OCI-LY7 (cell line): ENCODE results near the gene DGKE. TPM values are rescaled to one million over a fixed set of nuclear protein-coding genes. Genes with fewer than 3 reads are reported as not detected.

Experiments
- BruUV-seq: library from RNA; stranded (reverse); fragments of 400-500 nt; replicated peaks from 2 replicates; lab custom pipeline; 2021; lab: Mats Ljungman, UMichigan
- CTCF ChIA-PET: fragments of 300-600 bp; sonication (Branson Sonifier 250); formaldehyde crosslinking; loops from one replicate; lab custom pipeline; 2022; ENCODE audit warnings: antibody characterized with exemption; ENCODE audit not compliant: unreplicated experiment; lab: Charles Lee
- POLR2A ChIA-PET: fragments of 300-600 bp; sonication (Branson Sonifier 250); formaldehyde crosslinking; loops from one replicate; lab custom pipeline; 2022; ENCODE audit warnings: antibody characterized with exemption; lab: Charles Lee
- DNase-seq: peaks from one replicate; pipeline ENCODE4 v3.0.0-alpha.2; 2015; ENCODE audit warnings: low spot score
- H2AFZ ChIP-seq: fragments of 200-600 bp; sonication (generic), shearing (Covaris generic); 2 replicates; pipeline ENCODE4 v1.6.1; 2014; ENCODE audit warnings: mild to moderate bottlenecking, antibody characterized with exemption, low read length, moderate library complexity
- H3K27ac ChIP-seq: fragments of 200-600 bp; sonication (generic); 2 replicates; pipeline ENCODE4 v1.5.1; 2014; ENCODE audit warnings: mixed run types, low read depth, mild to moderate bottlenecking, moderate library complexity, low read length, inconsistent platforms; ENCODE audit not compliant: poor library complexity, severe bottlenecking
- H3K36me3 ChIP-seq: fragments of 200-600 bp; sonication (generic); 2 replicates; pipeline ENCODE4 v1.6.1; 2014; ENCODE audit warnings: mild to moderate bottlenecking, antibody characterized with exemption, low read length, moderate library complexity, mixed read lengths; ENCODE audit not compliant: insufficient read depth
- H3K4me1 ChIP-seq: fragments of 200-600 bp; sonication (generic); 2 replicates; pipeline ENCODE4 v1.5.1; 2014; ENCODE audit warnings: mild to moderate bottlenecking, low read length; ENCODE audit not compliant: insufficient read depth, poor library complexity, severe bottlenecking
- H3K4me2 ChIP-seq: fragments of 200-600 bp; sonication (generic); 2 replicates; pipeline ENCODE4 v1.6.1; 2014; ENCODE audit warnings: mild to moderate bottlenecking, low read length
- H3K4me3 ChIP-seq: fragments of 200-600 bp; sonication (generic); 2 replicates; pipeline ENCODE4 v1.5.1; 2014; ENCODE audit warnings: mild to moderate bottlenecking, low read depth, low read length; ENCODE audit not compliant: poor library complexity, severe bottlenecking
- H3K79me2 ChIP-seq: fragments of 200-600 bp; sonication (generic); 2 replicates; pipeline ENCODE4 v1.6.1; 2016; ENCODE audit warnings: low read depth, mild to moderate bottlenecking, low read length, moderate library complexity, mixed read lengths; ENCODE audit not compliant: insufficient read depth
- H3K9me2 ChIP-seq: fragments of 200-600 bp; sonication (generic); 2 replicates; pipeline ENCODE4 v1.6.1; 2016; ENCODE audit warnings: mild to moderate bottlenecking, low read length, mixed read lengths; ENCODE audit not compliant: insufficient read depth
- H3K9me3 ChIP-seq: fragments of 200-600 bp; sonication (generic); 2 replicates; pipeline ENCODE4 v1.6.1; 2014; ENCODE audit warnings: mild to moderate bottlenecking, mixed run types, low read length, mixed read lengths
- H4K20me1 ChIP-seq: fragments of 200-600 bp; sonication (generic); 2 replicates; pipeline ENCODE4 v1.6.1; 2014; ENCODE audit warnings: mild to moderate bottlenecking, antibody characterized with exemption, low read length, moderate library complexity, mixed read lengths; ENCODE audit not compliant: insufficient read depth
- EZH2phosphoT487 ChIP-seq: fragments of 200-600 bp; sonication (generic); IDR thresholded peaks from 2 replicates; pipeline ENCODE4 v1.6.1; 2018; ENCODE audit warnings: low read depth, borderline replicate concordance, mild to moderate bottlenecking, mixed run types, antibody characterized with exemption, low read length, moderate library complexity, mixed read lengths
- intact Hi-C: fragments of 100-400 bp; cut with micrococcal nuclease; formaldehyde crosslinking; loops from one replicate; pipeline ENCODE4 v1.10.0; 2022; ENCODE audit not compliant: unreplicated experiment
- total RNA-seq, 2 experiments: library from RNA; depleted of rRNA in 1 of 2; stranded (reverse); fragments of >200 nt in 1 of 2; shearing (Covaris generic) in 1 of 2; gene quantifications; 2 replicates each; pipeline ENCODE4 v1.2.3, GENCODE V29; 2014 to 2022
- TF ChIP-seq, protein P1 (sequence below): fragments of 200-600 bp; sonication (generic); conservative IDR thresholded peaks from 2 replicates; pipeline ENCODE4 v1.5.1; 2014; ENCODE audit warnings: mild to moderate bottlenecking, antibody characterized with exemption, low read length, moderate library complexity, mixed read lengths

Gene DGKE
- total RNA-seq, 2 experiments from 2014 or later = 8.6 to 21.4 TPM

DNA sequence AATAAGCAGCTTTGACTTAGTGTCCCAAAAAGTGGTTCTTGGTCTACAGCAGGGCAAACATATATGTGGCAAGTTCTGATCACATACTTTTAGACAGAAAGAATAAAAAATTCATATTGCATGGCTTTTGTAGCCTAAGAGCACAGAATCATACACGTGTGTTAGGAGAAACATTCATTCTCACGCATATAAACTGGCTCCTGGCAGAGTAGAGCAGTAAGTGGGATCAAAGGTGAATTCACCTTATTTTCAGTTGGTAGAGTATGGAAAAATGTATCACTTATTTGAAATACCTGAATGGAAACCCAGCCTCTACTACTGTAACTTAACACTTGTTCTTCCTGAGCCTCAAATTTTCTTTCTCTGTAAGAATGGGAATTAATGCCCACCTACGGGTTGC, 34.8 kb downstream of the DGKE start:
- CTCF ChIA-PET = no interaction called here
- TF ChIP-seq, protein P1, sequence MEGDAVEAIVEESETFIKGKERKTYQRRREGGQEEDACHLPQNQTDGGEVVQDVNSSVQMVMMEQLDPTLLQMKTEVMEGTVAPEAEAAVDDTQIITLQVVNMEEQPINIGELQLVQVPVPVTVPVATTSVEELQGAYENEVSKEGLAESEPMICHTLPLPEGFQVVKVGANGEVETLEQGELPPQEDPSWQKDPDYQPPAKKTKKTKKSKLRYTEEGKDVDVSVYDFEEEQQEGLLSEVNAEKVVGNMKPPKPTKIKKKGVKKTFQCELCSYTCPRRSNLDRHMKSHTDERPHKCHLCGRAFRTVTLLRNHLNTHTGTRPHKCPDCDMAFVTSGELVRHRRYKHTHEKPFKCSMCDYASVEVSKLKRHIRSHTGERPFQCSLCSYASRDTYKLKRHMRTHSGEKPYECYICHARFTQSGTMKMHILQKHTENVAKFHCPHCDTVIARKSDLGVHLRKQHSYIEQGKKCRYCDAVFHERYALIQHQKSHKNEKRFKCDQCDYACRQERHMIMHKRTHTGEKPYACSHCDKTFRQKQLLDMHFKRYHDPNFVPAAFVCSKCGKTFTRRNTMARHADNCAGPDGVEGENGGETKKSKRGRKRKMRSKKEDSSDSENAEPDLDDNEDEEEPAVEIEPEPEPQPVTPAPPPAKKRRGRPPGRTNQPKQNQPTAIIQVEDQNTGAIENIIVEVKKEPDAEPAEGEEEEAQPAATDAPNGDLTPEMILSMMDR = no peak
- TF ChIP-seq EZH2phosphoT487 = no peak

DNA sequence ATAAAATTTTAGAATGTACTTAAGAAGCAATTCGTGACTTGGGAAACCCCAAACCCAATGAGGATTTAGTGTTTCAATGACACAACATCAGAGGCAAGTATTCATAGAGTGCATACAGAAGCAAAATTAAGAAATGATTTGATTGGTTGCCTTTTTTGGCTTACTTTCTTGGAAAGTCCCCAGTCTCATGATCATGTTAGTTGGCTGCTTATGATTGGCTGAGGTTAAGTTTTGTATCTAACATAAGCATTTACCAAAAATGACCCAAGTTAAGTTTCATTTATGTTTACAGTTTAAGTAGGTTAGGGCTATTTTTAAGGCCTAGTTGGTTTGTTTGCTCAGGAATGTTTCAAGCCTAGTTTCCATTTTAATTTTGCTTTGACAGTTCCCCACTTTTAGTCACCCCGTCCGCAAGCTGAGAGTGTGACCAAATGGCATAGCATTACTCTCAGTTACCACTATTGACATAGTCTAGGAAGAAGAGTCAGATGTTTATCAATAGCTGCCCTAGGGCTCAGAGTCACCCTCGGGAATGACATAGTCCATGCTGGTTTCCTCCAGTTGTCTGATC, 36.2 kb downstream of the DGKE start:
- ChIA-PET CTCF (no interaction called here), POLR2A (interaction anchor here (0.8 to 1.3 kb wide), 2 partner anchors 12 to 46 kb away, joined by 3 to 4 read pairs; no protein-coding TSS in a partner anchor)
- no peak for DNase-seq
- no peak overlapping the region for H3K27ac ChIP-seq
- H3K4me1 ChIP-seq = no peaks in the 10 kb centered on the region
- no peaks in the 10 kb centered on the region for H3K79me2 ChIP-seq
- H3K4me2 ChIP-seq = no peak overlapping the region
- H3K9me2 ChIP-seq = no peaks in the 10 kb centered on the region
- H3K4me3 ChIP-seq = no peak overlapping the region
- no peaks in the 10 kb centered on the region for H3K36me3 ChIP-seq
- no peaks in the 10 kb centered on the region for H4K20me1 ChIP-seq
- no TSS peak for BruUV-seq
- no peak for TF ChIP-seq EZH2phosphoT487
- TF ChIP-seq, protein P1 = no peak
- no peak overlapping the region for H2AFZ ChIP-seq
- H3K9me3 ChIP-seq = no peaks in the 10 kb centered on the region
- intact Hi-C loops = no loop called here

More for the DNA sequence above, 34.8 kb downstream of the DGKE start:
- Histone ChIP-seq H2AFZ (no peak overlapping the region), H4K20me1 (no peaks in the 10 kb centered on the region), H3K9me3 (no peaks in the 10 kb centered on the region), H3K9me2 (no peaks in the 10 kb centered on the region), H3K79me2 (no peaks in the 10 kb centered on the region), H3K4me1 (no peaks in the 10 kb centered on the region), H3K36me3 (peaks cover 6% of the 10 kb centered on the region; the same call in 1 of the 2 replicates), H3K4me3 (no peak overlapping the region), H3K27ac (no peak overlapping the region), H3K4me2 (no peak overlapping the region)
- no TSS peak for BruUV-seq
- POLR2A ChIA-PET = interaction anchor here (1.1 to 1.3 kb wide), 2 partner anchors 26 to 44 kb away, joined by 3 to 4 read pairs; no protein-coding TSS in a partner anchor
- intact Hi-C loops = no loop called here
- DNase-seq = no peak

DNA sequence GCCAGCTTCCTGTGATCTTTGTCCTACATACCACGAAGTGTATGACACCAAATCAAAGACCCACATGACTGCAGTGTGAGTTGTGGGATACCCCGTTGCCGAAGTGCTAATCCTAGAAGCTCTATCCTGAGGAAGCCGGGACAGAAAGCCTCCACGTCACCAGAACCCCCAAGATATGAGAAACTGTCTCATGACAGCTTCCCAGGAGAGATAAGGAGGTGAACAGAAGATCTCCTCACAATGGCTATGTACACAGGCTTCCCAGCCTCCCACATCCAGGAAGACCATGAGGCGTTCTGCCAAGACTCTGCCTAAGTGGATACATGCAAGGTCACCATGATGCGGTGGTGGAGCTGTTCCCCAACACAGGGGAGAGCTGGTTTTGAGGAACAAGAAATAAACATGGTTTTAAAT, 42.8 kb downstream of the DGKE start:
- Histone ChIP-seq H3K4me2 (no peak overlapping the region), H2AFZ (no peak overlapping the region), H3K36me3 (no peaks in the 10 kb centered on the region), H3K27ac (no peak overlapping the region), H4K20me1 (no peaks in the 10 kb centered on the region), H3K9me2 (no peaks in the 10 kb centered on the region), H3K4me1 (no peaks in the 10 kb centered on the region), H3K79me2 (no peaks in the 10 kb centered on the region), H3K4me3 (no peak overlapping the region), H3K9me3 (no peaks in the 10 kb centered on the region)
- TF ChIP-seq EZH2phosphoT487 = no peak
- TF ChIP-seq, protein P1 = no peak
- ChIA-PET CTCF (no interaction called here), POLR2A (no interaction called here)
- intact Hi-C loops = no loop called here
- no TSS peak for BruUV-seq
- DNase-seq = no peak
